GM12892 (cell line): ENCODE data around the gene TMEM147.

Experiments
- POLR2A ChIP-seq: IDR thresholded peaks from 2 replicates; pipeline ENCODE4 v1.6.1; 2011; ENCODE audit warnings: low read depth, low read length, control low read depth
- POLR2AphosphoS5 ChIP-seq: IDR thresholded peaks from 2 replicates; pipeline ENCODE4 v1.6.1; 2011; ENCODE audit warnings: low read depth, low read length, control low read depth

GRCh38 chr19:35539850-35540249 lies 5.6 kb upstream of the TMEM147 start:
- no peak for TF ChIP-seq POLR2AphosphoS5
- TF ChIP-seq POLR2A, result no peak
